Thoracic aorta (tissue), 2 donors: ENCODE measurements around the gene GALNT13. TPM values are rescaled to one million over a fixed set of nuclear protein-coding genes. Genes with fewer than 3 reads are reported as not detected.

Source experiments
- ATAC-seq: fragments of 150-250 bp; one replicate; pipeline ENCODE4 v1.8.0; 2017; ENCODE audit warnings: low read depth; ENCODE audit not compliant: insufficient number of reproducible peaks, low FRiP score
- DNase-seq: peaks from one replicate; pipeline ENCODE4 v3.0.0-alpha.2; 2020; ENCODE audit warnings: low spot score
- H3K27ac ChIP-seq, 2 donors: fragments of 200-600 bp; sonication (generic); 1 replicate in 1 of 2; 2 replicates in 1 of 2; pipeline ENCODE4 v1.5.1; 2016; ENCODE audit warnings: mild to moderate bottlenecking in 2 of 2, moderate library complexity in 2 of 2
- H3K27me3 ChIP-seq: fragments of 200-600 bp; sonication (generic); replicated peaks from 2 replicates; pipeline ENCODE4 v1.6.0; 2016; ENCODE audit warnings: mild to moderate bottlenecking; ENCODE audit not compliant: insufficient read depth
- H3K36me3 ChIP-seq: fragments of 200-600 bp; sonication (generic); one replicate; pipeline ENCODE4 v1.5.1; 2016
- H3K4me1 ChIP-seq, 2 donors: fragments of 200-600 bp; sonication (generic); 1 replicate in 1 of 2; 2 replicates in 1 of 2; pipeline versions ENCODE4 v1.5.1 to v1.6.0; 2016; ENCODE audit warnings: low read depth in 2 of 2, mild to moderate bottlenecking in 1 of 2; ENCODE audit not compliant: control insufficient read depth in 1 of 2
- H3K4me3 ChIP-seq: fragments of 200-600 bp; sonication (generic); 2 replicates; pipeline ENCODE4 v1.5.1; 2016; ENCODE audit warnings: mild to moderate bottlenecking
- H3K9me3 ChIP-seq: fragments of 200-600 bp; sonication (generic); 2 replicates; pipeline ENCODE4 v1.5.1; 2016
- CTCF ChIP-seq: fragments of 200-600 bp; sonication (generic); IDR thresholded peaks from one replicate; pipeline ENCODE4 v1.5.1; 2019; ENCODE audit warnings: antibody characterized with exemption
- total RNA-seq, 2 donors: library from RNA; depleted of rRNA; stranded (reverse); fragments of >200 nt; gene quantifications; one replicate each; pipeline versions ENCODE4 v1.1.0 to v1.2.3, GENCODE V29; 2016

Gene GALNT13
- total RNA-seq, 2 donors from 2014 or later: 2.5 to 30.1 TPM

GRCh38 chr2:154233231-154233630 is 361.5 kb downstream of the GALNT13 start:
- Histone ChIP-seq H3K27ac (no peak overlapping the region), H3K4me3 (no peak overlapping the region), H3K4me1 (no peaks in the 10 kb centered on the region), H3K36me3 (no peaks in the 10 kb centered on the region), H3K9me3 (no peaks in the 10 kb centered on the region), H3K27me3 (no peaks in the 10 kb centered on the region)
- no peak for TF ChIP-seq CTCF
- ATAC-seq (no peak), DNase-seq (no peak)

- Histone ChIP-seq H3K36me3 (no peaks in the 10 kb centered on the region), H3K9me3 (no peaks in the 10 kb centered on the region), H3K4me1 (no peaks in the 10 kb centered on the region), H3K27me3 (no peaks in the 10 kb centered on the region), H3K4me3 (no peak overlapping the region), H3K27ac (no peak overlapping the region)
- ATAC-seq: no peak
- no peak for DNase-seq
- TF ChIP-seq CTCF: no peak
Measured at GRCh38 chr2:154238252-154238651, 366.5 kb downstream of the GALNT13 start.

- Histone ChIP-seq H3K4me3 (no peak overlapping the region), H3K27ac (no peak overlapping the region), H3K4me1 (no peaks in the 10 kb centered on the region), H3K27me3 (no peaks in the 10 kb centered on the region), H3K36me3 (no peaks in the 10 kb centered on the region), H3K9me3 (no peaks in the 10 kb centered on the region)
- TF ChIP-seq CTCF: no peak
- DNase-seq (no peak), ATAC-seq (no peak)
Measured at GRCh38 chr2:154240316-154240715, 368.6 kb downstream of the GALNT13 start.

- Histone ChIP-seq H3K36me3 (no peaks in the 10 kb centered on the region), H3K9me3 (no peaks in the 10 kb centered on the region), H3K27ac (no peak overlapping the region), H3K4me3 (no peak overlapping the region), H3K27me3 (no peaks in the 10 kb centered on the region), H3K4me1 (no peaks in the 10 kb centered on the region)
- TF ChIP-seq CTCF: no peak
- no peak for DNase-seq
- ATAC-seq: no peak
Measured at GRCh38 chr2:154240921-154241379, 369.2 kb downstream of the GALNT13 start.

GRCh38 chr2:154242687-154243086 is 371.0 kb downstream of the GALNT13 start:
- no peaks in the 10 kb centered on the region for H3K4me1 ChIP-seq
- ATAC-seq: no peak

More at GRCh38 chr2:154242687-154243086, 371.0 kb downstream of the GALNT13 start:
- no peaks in the 10 kb centered on the region for H3K27me3 ChIP-seq
- no peak overlapping the region for H3K4me3 ChIP-seq
- no peak for TF ChIP-seq CTCF
- H3K36me3 ChIP-seq: no peaks in the 10 kb centered on the region
- no peak overlapping the region for H3K27ac ChIP-seq
- no peak for DNase-seq
- H3K9me3 ChIP-seq: no peaks in the 10 kb centered on the region
